GM10266 (cell line): Measurements from ENCODE around the gene KIF12.

Experiments used
- DNase-seq: peaks from one replicate; pipeline ENCODE4 v3.0.0; 2012; ENCODE audit errors: extremely low spot score
- CTCF ChIP-seq: IDR thresholded peaks from 2 replicates; pipeline ENCODE4 v1.5.1; 2012; ENCODE audit warnings: mild to moderate bottlenecking, low read depth; ENCODE audit not compliant: control insufficient read depth, insufficient read depth; ENCODE audit errors: missing control alignments

The KIF12 gene

GRCh38 chr9:114065304-114065703, 33.8 kb downstream of the KIF12 start:
- no peak for TF ChIP-seq CTCF
- no peak for DNase-seq

GRCh38 chr9:114061830-114062474, 37.1 kb downstream of the KIF12 start:
- no peak for TF ChIP-seq CTCF
- DNase-seq, result no peak

- TF ChIP-seq CTCF, result no peak
- no peak for DNase-seq
Measured at GRCh38 chr9:114061292-114061691, 37.8 kb downstream of the KIF12 start.

- no peak for TF ChIP-seq CTCF
- DNase-seq, result no peak
Measured at GRCh38 chr9:114060711-114061110, 38.4 kb downstream of the KIF12 start.

- no peak for TF ChIP-seq CTCF
- DNase-seq, result no peak
Measured at GRCh38 chr9:114060070-114060469, 39.0 kb downstream of the KIF12 start.

GRCh38 chr9:114059047-114059803, 39.9 kb downstream of the KIF12 start:
- no peak for DNase-seq

More at GRCh38 chr9:114059047-114059803, 39.9 kb downstream of the KIF12 start:
- no peak for TF ChIP-seq CTCF
